OCI-LY7 (cell line): ENCODE results near the gene DICER1. TPM values are rescaled to one million over a fixed set of nuclear protein-coding genes. Genes with fewer than 3 reads are reported as not detected.

Experiments used
- BruUV-seq: library from RNA; stranded (reverse); fragments of 400-500 nt; replicated peaks from 2 replicates; lab custom pipeline; 2021; lab: Mats Ljungman, UMichigan
- CTCF ChIA-PET: fragments of 300-600 bp; sonication (Branson Sonifier 250); formaldehyde crosslinking; loops from one replicate; lab custom pipeline; 2022; ENCODE audit warnings: antibody characterized with exemption; ENCODE audit not compliant: unreplicated experiment; lab: Charles Lee
- POLR2A ChIA-PET: fragments of 300-600 bp; sonication (Branson Sonifier 250); formaldehyde crosslinking; loops from one replicate; lab custom pipeline; 2022; ENCODE audit warnings: antibody characterized with exemption; lab: Charles Lee
- DNase-seq: peaks from one replicate; pipeline ENCODE4 v3.0.0-alpha.2; 2015; ENCODE audit warnings: low spot score
- H2AFZ ChIP-seq: fragments of 200-600 bp; sonication (generic), shearing (Covaris generic); 2 replicates; pipeline ENCODE4 v1.6.1; 2014; ENCODE audit warnings: mild to moderate bottlenecking, antibody characterized with exemption, low read length, moderate library complexity
- H3K27ac ChIP-seq: fragments of 200-600 bp; sonication (generic); 2 replicates; pipeline ENCODE4 v1.5.1; 2014; ENCODE audit warnings: mixed run types, low read depth, mild to moderate bottlenecking, moderate library complexity, low read length, inconsistent platforms; ENCODE audit not compliant: poor library complexity, severe bottlenecking
- H3K36me3 ChIP-seq: fragments of 200-600 bp; sonication (generic); 2 replicates; pipeline ENCODE4 v1.6.1; 2014; ENCODE audit warnings: mild to moderate bottlenecking, antibody characterized with exemption, low read length, moderate library complexity, mixed read lengths; ENCODE audit not compliant: insufficient read depth
- H3K4me1 ChIP-seq: fragments of 200-600 bp; sonication (generic); 2 replicates; pipeline ENCODE4 v1.5.1; 2014; ENCODE audit warnings: mild to moderate bottlenecking, low read length; ENCODE audit not compliant: insufficient read depth, poor library complexity, severe bottlenecking
- H3K4me2 ChIP-seq: fragments of 200-600 bp; sonication (generic); 2 replicates; pipeline ENCODE4 v1.6.1; 2014; ENCODE audit warnings: mild to moderate bottlenecking, low read length
- H3K4me3 ChIP-seq: fragments of 200-600 bp; sonication (generic); 2 replicates; pipeline ENCODE4 v1.5.1; 2014; ENCODE audit warnings: mild to moderate bottlenecking, low read depth, low read length; ENCODE audit not compliant: poor library complexity, severe bottlenecking
- H3K79me2 ChIP-seq: fragments of 200-600 bp; sonication (generic); 2 replicates; pipeline ENCODE4 v1.6.1; 2016; ENCODE audit warnings: low read depth, mild to moderate bottlenecking, low read length, moderate library complexity, mixed read lengths; ENCODE audit not compliant: insufficient read depth
- H3K9me2 ChIP-seq: fragments of 200-600 bp; sonication (generic); 2 replicates; pipeline ENCODE4 v1.6.1; 2016; ENCODE audit warnings: mild to moderate bottlenecking, low read length, mixed read lengths; ENCODE audit not compliant: insufficient read depth
- H3K9me3 ChIP-seq: fragments of 200-600 bp; sonication (generic); 2 replicates; pipeline ENCODE4 v1.6.1; 2014; ENCODE audit warnings: mild to moderate bottlenecking, mixed run types, low read length, mixed read lengths
- H4K20me1 ChIP-seq: fragments of 200-600 bp; sonication (generic); 2 replicates; pipeline ENCODE4 v1.6.1; 2014; ENCODE audit warnings: mild to moderate bottlenecking, antibody characterized with exemption, low read length, moderate library complexity, mixed read lengths; ENCODE audit not compliant: insufficient read depth
- EZH2phosphoT487 ChIP-seq: fragments of 200-600 bp; sonication (generic); IDR thresholded peaks from 2 replicates; pipeline ENCODE4 v1.6.1; 2018; ENCODE audit warnings: low read depth, borderline replicate concordance, mild to moderate bottlenecking, mixed run types, antibody characterized with exemption, low read length, moderate library complexity, mixed read lengths
- intact Hi-C: fragments of 100-400 bp; cut with micrococcal nuclease; formaldehyde crosslinking; loops from one replicate; pipeline ENCODE4 v1.10.0; 2022; ENCODE audit not compliant: unreplicated experiment
- total RNA-seq, 2 experiments: library from RNA; depleted of rRNA in 1 of 2; stranded (reverse); fragments of >200 nt in 1 of 2; shearing (Covaris generic) in 1 of 2; gene quantifications; 2 replicates each; pipeline ENCODE4 v1.2.3, GENCODE V29; 2014 to 2022
- TF ChIP-seq, protein P1 (sequence below): fragments of 200-600 bp; sonication (generic); conservative IDR thresholded peaks from 2 replicates; pipeline ENCODE4 v1.5.1; 2014; ENCODE audit warnings: mild to moderate bottlenecking, antibody characterized with exemption, low read length, moderate library complexity, mixed read lengths

DICER1 gene
- total RNA-seq, 2 experiments from 2014 or later = 60.3 to 62.2 TPM

GRCh38 chr14:95077345-95077744 is 80.0 kb downstream of the DICER1 start:
- POLR2A ChIA-PET = no interaction called here
- CTCF ChIA-PET = no interaction called here
- TF ChIP-seq EZH2phosphoT487 = no peak
- TF ChIP-seq, protein P1, sequence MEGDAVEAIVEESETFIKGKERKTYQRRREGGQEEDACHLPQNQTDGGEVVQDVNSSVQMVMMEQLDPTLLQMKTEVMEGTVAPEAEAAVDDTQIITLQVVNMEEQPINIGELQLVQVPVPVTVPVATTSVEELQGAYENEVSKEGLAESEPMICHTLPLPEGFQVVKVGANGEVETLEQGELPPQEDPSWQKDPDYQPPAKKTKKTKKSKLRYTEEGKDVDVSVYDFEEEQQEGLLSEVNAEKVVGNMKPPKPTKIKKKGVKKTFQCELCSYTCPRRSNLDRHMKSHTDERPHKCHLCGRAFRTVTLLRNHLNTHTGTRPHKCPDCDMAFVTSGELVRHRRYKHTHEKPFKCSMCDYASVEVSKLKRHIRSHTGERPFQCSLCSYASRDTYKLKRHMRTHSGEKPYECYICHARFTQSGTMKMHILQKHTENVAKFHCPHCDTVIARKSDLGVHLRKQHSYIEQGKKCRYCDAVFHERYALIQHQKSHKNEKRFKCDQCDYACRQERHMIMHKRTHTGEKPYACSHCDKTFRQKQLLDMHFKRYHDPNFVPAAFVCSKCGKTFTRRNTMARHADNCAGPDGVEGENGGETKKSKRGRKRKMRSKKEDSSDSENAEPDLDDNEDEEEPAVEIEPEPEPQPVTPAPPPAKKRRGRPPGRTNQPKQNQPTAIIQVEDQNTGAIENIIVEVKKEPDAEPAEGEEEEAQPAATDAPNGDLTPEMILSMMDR = no peak
- H2AFZ ChIP-seq = no peak overlapping the region
- intact Hi-C loops = no loop called here
- no peaks in the 10 kb centered on the region for H3K36me3 ChIP-seq
- H3K9me2 ChIP-seq = no peaks in the 10 kb centered on the region
- H3K4me2 ChIP-seq = no peak overlapping the region
- no TSS peak for BruUV-seq
- H3K4me3 ChIP-seq = no peak overlapping the region
- H3K9me3 ChIP-seq = no peaks in the 10 kb centered on the region
- H3K4me1 ChIP-seq = no peaks in the 10 kb centered on the region
- no peak overlapping the region for H3K27ac ChIP-seq
- H4K20me1 ChIP-seq = no peaks in the 10 kb centered on the region
- H3K79me2 ChIP-seq = no peaks in the 10 kb centered on the region
- no peak for DNase-seq

DNA sequence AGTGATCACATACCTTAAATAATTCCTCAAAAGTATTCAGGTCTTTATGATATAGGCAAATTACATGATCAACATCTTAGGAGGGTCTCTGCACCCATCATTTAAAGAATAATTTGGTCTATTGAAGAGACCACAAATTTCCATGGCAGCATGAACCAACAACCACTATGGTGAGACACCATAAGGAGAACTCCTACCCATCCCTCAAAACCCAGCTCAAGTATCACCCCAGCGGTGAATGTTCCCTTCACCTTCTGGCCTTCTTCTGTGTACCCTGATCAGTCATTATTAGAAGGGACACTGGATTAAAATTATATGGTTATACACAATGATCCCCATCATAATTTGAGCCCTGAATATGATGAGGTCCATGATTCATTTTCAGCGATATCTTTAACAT is 81.5 kb downstream of the DICER1 start:
- no peak overlapping the region for H3K27ac ChIP-seq
- H3K79me2 ChIP-seq = no peaks in the 10 kb centered on the region
- TF ChIP-seq, protein P1 = no peak
- TF ChIP-seq EZH2phosphoT487 = no peak
- ChIA-PET POLR2A (no interaction called here), CTCF (no interaction called here)
- no peaks in the 10 kb centered on the region for H3K9me3 ChIP-seq
- H3K36me3 ChIP-seq = no peaks in the 10 kb centered on the region
- no peaks in the 10 kb centered on the region for H3K4me1 ChIP-seq
- no peak overlapping the region for H3K4me3 ChIP-seq
- no peaks in the 10 kb centered on the region for H4K20me1 ChIP-seq
- intact Hi-C loops = no loop called here
- H3K9me2 ChIP-seq = no peaks in the 10 kb centered on the region
- H3K4me2 ChIP-seq = no peak overlapping the region
- BruUV-seq = no TSS peak
- no peak for DNase-seq
- H2AFZ ChIP-seq = no peak overlapping the region

- DNase-seq = no peak
- Histone ChIP-seq H2AFZ (no peak overlapping the region), H4K20me1 (no peaks in the 10 kb centered on the region), H3K27ac (no peak overlapping the region), H3K9me3 (no peaks in the 10 kb centered on the region), H3K4me1 (no peaks in the 10 kb centered on the region), H3K4me2 (no peak overlapping the region), H3K9me2 (no peaks in the 10 kb centered on the region), H3K36me3 (no peaks in the 10 kb centered on the region), H3K4me3 (no peak overlapping the region), H3K79me2 (no peaks in the 10 kb centered on the region)
- POLR2A ChIA-PET = interaction anchor here (0.6 kb wide), 1 partner anchor 47 kb away, joined by 3 read pairs; no protein-coding TSS in a partner anchor
- TF ChIP-seq, protein P1 = no peak
- TF ChIP-seq EZH2phosphoT487 = no peak
- BruUV-seq = no TSS peak
- intact Hi-C loops = no loop called here
- CTCF ChIA-PET = no interaction called here
Measured at GRCh38 chr14:95073947-95074346, 83.4 kb downstream of the DICER1 start.
